GM18861 (cell line): ENCODE results near the gene PNPO.
"Not testable (repeated sequence)": the region's sequence is repeated elsewhere in the genome, so short reads cannot be mapped to it uniquely, and the experiment has no call there.

Experiments used
- ATAC-seq: cut with Tn5 transposase; IDR thresholded peaks from one replicate; pipeline ENCODE4 v1.9.1; 2021; ENCODE audit not compliant: unreplicated experiment

The PNPO gene

DNA sequence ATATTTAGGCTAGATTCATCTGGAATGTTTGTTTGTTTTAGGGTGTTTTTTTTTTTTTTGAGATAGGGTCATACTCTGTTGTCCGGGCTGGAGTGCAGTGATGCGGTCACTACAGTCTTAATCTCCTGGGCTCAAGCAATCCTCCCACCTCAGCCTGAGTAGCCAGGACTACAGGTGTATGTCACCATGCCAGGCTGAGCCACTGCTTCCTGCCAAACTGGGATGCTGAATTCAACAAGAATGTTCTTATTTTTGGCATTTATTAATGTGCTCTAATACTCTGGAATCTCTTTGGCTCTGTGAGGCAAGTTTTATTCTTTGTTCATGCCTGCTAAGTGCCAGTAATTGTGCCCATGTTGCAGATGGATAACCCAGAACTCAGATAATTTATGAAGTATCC, 23.8 kb upstream of the PNPO start:
- ATAC-seq, result no peak

DNA sequence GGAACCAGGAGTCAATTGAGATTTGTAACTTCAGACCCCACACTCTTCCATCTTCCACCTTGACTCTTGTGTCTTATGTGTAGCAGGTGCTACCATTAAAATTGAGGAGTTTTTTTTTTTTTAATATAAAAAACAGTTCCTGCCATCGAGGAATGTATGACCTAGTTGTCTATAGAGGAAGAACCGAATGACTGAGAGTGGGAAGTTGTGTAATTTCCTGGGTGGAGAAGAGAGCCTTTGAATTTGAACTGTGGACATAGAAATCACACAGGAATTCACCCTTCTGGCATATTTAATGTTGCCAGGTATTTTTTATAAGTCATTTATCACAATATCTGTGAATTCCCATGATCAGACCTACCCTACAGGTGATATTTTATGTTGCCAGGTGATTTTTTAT, 23.4 kb upstream of the PNPO start:
- no peak for ATAC-seq

DNA sequence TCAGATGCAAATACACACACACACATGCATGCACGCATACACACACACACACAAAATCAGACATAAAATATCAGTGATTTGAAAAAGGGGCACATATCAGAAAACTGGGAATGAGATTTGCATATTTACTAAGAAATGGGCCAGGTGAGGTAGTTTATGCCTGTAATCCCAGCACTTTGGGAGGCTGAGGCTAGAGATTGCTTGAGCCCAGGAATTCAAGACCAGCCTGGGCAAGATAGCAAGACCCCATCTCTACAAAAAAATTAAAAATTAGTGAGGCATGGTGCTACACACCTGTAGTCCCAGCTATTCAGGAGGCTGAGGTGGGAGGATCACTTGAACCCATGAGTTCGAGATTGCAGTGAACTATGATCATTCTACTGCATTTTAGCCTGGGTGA, 22.4 kb upstream of the PNPO start:
- ATAC-seq, result no peak

DNA sequence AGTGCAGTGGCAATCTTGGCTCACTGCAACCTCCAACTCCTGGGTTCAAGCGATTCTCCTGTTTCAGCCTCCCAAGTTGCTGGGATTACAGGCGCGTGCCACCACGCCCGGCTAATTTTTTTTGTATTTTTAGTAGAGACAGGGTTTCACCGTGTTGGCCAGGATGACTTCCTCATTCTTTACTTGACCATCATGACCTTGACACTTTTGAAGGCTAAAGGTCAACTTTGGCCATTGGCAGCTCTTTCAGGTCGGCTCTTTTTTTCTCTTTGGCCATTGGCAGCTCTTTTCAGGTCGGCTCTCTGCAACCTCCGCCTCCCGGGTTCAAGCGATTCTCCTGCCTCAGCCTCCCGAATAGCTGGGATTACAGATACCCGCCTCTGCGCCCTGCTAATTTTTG, 21.5 kb upstream of the PNPO start:
- not testable (repeated sequence) for ATAC-seq

DNA sequence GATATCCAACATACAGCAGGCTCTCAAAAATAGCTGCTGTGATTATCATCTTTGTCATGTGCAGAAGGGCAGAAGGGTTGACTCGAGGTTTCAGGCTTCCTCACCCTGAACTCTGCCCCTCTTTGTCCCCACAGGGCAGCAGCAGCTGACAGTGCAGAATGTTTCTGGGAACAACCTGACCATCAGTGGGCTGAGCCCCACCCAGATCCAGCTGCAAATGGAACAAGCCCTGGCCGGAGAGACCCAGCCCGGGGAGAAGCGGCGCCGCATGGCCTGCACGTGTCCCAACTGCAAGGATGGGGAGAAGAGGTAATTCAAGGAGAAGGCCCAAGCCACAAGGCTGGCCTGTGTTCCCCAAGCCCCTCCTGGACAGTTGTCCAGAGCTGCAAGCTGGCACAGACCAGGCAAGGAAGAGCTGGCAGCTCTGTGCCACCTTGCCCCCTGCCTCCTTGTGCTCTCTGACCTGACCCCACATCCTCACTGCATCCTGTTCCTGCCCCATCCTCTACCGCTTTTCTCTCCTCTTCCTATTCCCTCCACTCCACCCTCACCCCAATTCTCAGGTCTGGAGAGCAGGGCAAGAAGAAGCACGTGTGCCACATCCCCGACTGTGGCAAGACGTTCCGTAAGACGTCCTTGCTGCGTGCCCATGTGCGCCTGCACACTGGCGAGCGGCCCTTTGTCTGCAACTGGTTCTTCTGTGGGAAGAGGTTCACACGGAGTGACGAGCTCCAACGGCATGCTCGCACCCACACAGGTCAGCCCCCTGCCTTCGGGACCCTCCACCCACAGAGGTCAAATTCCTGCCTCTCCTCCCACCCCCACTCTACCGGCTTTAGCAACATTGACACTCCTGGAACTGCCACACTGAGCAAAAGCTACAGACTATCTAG, 16.3 kb upstream of the PNPO start:
- no peak for ATAC-seq

DNA sequence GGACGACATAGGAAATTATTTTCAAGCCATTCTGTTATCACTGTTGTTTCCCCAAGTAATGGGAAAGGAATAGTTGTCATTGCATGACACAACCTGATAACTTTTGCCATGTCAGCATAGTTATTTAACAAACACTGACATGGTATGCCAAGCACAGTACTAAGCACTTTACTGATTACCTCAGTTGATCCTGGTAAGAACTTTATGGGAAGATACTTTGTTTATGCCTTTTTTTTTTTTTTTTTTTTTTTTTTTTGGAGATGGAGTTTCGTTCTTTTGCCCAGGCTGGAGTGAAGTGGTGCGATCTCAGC, 15.7 kb upstream of the PNPO start:
- ATAC-seq, result no peak

DNA sequence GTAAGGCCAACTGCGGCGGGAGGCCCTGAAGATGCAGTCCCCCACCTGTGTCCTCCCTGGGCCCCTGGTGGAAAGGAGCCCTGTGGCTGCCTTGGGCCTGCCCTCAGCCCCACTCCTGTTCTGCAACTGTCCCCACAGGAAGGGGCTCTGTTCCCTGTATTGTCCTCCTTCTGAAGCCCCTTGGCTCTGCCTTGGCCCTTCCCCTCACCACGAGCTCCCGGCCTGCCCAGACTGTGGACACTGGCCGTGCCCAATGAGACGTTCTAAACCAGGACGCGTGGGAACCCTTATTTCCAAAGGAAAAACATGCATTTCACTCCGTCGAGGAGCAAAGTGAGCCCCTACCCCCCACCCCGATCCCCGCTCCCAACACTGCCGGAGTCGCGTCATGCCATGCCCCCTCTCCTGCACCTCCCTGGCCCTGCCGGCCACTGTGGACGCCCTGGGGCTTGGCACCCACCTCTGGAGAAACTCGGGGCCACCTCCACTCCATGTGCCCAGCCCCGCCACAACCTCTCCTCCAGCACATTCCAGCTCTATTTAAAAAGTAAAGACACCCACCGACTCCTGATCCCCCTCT, 13.5 kb upstream of the PNPO start:
- no peak for ATAC-seq

DNA sequence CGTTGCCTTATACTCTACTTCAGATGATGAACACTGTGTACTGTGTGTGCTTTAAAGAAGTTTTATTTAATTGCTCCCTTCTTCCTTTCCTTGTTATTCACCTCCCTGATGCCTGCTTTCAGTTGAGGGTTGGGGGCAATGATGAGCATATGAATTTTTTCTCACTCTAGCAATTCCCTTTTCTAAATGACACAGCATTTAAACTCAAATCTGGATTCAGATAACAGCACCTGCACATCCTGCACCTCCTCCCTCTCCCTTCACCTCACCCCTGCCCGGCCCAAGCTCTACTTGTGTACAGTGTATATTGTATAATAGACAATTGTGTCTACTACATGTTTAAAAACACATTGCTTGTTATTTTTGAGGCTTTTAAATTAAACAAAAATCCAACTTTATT, 13.0 kb upstream of the PNPO start:
- no peak for ATAC-seq

DNA sequence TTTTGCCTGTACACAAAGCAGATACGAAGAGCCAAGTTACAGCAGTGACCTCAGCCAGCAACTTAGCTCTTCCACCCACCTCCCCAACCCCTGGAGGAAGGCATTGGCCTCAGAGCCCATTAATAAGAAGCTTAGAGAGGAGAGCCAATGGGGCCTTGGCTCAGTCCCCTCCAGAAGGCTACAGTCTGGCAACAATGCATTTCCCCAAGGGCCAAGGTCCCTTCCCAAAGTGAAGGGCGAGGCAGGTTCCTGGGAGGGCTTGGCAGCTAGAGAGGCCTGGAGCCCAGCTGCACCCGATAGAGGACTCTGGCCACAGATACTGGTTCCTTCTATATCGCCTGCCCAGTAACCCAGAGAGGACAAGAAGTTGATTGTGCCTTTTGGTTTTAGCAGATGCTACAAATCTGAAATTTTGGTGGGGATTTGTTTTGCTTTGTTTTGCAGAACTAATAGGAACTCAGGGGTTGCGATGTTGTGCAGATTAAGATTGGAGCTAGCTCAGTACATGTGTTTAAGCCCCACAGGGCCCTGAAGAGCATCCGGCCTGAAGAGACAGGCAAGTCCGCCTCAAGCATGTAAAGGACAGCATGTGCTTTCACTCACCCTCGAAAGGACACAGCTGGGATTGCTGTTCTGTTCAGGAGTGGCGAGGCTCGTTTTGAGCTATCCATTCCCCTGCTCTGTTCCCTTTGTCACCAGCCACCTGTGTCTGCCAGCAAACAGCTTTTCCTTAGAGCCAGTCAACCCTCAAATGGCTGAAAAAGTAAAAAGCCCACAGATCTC, 12.0 kb upstream of the PNPO start:
- no peak for ATAC-seq

DNA sequence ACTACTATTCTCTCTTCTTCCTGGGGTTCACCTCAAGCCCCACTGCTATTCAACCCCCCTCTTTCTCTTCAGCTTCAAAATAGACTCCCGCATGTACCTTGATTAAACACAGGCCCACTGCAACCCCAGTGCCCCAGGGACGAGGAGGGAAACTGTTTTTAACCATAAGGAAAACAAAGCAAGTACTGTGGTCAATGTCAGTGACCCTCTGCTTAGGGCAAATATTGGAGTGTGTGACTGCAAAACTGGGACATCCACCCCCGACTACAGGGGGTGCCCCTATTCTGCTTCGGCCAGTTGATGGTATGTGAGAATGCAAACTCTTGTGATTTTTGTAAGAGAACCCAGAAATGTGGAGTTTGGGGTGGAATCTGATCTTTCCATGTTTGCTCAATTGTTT, 9.5 kb upstream of the PNPO start:
- no peak for ATAC-seq

DNA sequence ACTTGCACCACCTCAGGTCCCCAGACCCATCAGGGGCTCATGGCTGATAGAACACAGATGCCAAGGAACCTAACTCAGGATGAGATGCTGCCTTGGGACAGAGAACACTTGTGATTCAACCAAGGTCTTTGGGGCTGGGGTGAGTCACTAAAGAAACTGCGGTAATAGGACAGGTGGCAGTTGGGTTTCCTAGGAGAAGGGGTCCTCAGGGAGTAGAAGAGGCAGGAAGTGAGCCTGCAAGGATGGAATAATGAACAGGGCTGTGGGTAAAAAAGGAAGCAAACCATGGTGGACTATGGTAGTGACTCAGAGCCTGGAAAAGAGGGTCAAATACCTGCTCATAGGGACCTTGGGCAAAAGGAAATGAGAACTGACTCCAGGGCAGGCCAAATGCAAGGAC, 6.5 kb upstream of the PNPO start:
- no peak for ATAC-seq

DNA sequence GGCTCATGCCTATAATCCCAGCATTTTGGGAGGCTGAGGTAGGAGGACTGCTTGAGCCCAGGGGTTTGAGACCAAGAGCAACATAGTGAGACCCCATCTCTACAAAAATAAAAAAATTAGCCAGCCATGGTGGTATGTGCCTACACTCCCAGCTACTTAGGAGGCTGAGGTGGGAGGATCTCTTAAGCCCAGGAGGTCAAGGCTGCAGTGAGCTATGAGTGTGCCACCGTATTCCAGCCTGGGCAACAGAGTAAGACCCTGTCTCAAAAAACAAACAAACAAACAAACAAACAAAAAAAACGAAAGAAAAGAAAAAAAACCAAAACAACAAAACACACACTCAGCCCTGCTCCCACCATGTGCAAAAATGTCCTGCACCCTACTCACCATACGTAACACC, 5.9 kb upstream of the PNPO start:
- not testable (repeated sequence) for ATAC-seq

DNA sequence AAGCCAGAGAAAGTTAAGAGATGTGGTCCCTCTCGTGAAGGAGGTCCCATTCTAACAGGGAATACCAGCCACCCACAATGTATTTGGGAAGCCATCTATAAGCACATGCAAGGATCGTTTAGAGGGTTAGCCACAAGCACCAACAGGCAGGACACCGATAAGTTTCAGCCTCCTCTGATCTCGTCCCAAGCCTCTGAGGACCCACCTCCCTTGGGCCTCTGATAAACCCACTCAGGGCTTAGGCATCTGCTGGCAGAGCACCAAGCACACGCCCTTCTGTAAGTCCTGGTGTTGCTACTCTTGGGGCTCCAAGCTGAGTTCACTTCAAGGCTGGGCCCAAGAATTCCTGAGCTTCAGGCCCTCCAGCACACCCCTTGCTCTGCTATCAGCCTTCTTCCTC, 5.4 kb upstream of the PNPO start:
- no peak for ATAC-seq

DNA sequence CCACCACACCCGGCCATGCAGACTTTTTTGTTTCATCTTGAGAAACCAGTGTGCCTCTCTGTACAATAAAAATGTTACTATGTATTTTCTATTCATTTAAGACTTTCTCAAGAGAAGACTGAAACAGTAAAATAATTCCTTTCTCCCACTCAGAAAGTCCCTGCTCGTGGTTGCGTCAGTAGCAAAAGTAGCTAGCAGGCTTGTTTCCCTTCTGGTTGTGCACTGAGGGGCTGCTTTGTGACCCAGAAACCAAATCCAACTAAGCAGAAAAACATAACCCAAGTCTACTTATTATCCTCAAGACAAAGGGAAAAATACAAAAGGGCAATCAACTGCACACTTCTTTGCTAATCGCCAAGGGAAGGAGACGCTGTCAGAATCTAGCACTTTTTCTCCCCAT, 3.4 kb upstream of the PNPO start:
- no peak for ATAC-seq

DNA sequence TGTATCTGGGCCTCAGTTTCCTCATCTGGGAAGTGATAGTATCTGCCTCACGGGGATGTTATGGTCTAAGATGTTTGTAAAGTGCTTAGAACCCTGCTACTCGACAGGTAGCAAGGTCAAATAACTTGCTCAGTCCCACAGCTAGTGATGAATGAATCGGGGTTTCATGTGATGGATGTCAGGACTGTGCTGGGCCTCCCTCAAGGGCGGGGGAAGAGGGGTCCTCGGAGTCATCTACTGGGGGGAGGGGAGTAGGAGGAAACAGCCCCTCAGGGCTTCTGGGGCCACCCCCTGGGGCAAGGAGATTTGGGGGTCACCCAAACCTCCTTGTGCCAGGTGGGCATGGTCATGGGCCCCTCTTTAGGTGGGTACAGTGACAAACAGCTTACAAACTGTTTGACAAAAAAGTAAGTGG, 732 bp downstream of the PNPO start:
- no peak for ATAC-seq

DNA sequence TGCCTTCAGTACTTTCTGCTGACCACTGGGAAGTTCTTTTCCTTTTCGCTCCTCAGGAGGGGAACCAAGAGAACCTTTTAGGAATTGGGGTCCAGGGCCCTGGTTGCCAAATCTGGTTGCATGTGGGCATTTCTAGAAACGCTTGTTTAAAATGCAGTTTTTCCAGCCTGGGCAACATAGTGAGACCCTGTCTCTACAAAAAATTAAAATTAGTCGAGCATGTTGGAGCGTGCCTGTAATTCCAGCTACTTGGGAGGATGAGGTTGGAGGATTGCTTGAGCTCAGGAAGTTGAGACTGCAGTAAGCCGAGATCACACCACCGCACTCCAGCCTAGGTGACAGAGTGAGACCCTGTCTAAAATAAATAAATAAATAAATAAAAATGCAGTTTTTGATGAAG, 1.2 kb downstream of the PNPO start:
- ATAC-seq, result no peak

DNA sequence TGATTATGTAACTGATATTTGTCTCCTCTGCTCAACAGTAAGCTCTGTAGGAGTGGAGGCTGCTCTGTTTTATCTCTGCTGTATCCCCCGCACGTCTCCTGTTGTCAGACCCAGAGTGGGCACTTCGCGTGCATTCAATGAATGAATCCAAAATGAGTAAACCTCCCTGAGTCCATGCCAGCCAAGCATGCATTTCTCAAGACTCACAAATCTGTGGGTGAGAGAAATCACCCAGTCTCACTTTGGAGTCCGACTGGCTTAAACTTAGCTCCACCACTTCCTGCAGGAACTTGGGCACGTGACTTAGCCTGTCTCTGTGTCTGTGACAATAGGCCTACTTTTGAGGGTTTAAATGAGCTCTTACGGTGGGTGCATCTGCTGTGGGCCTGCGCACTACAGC, 3.7 kb downstream of the PNPO start:
- no peak for ATAC-seq

DNA sequence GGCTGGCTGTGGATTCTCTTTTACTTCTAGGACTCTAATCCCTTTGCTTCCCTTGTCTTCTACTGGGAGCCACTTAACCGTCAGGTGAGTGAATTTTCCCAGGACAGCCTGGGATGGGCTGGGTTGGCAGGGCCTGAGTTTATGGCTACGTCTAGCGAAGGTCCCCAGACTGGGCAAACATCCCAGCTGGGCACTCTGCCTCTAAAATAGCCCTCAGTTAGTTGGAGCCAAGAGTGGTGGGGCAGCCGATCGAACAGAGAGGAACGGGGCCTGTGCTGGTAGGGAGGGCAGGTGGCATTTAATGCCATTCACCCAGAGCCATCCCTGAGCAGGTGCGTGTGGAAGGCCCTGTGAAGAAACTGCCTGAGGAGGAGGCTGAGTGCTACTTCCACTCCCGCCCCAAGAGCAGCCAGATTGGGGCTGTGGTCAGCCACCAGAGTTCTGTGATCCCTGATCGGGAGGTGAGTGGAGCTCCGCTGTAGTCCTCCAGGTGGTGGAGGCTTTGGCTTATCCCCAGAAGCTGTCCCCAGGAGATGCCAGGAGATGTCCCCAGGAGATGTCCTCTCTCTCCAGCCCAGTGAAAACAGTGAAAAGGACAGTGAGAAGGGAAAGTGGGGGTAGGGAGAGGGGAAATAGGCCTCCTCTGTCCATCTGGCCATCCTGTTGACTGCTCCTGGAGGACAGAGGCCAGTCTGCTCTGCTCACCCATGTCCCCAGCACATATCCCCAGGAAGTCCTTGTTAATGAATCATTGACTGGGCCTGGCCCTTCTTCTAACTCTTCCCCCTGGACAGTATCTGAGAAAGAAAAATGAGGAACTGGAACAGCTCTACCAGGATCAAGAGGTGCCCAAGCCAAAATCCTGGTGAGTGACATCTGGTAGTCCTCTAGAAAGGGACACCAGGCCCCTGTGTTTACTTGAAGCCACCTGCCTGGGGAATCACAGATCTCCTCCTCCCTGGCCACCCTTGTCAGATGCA, 4.4 kb downstream of the PNPO start:
- ATAC-seq, result no peak

DNA sequence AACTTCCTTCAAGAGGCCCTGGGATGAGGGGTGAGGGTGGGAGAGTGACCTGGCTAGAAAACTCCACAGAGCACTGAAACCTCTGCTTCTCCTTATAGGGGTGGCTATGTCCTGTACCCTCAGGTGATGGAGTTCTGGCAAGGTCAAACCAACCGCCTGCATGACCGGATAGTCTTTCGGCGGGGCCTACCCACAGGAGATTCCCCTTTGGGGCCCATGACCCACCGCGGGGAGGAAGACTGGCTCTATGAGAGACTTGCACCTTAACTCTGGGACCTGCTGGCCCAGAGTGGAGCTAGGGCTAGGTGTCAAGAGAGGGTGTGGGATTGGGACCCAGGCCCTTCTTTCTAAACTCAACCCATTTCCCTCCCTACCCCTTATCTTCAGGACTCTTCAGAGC, 5.1 kb downstream of the PNPO start:
- no peak for ATAC-seq

DNA sequence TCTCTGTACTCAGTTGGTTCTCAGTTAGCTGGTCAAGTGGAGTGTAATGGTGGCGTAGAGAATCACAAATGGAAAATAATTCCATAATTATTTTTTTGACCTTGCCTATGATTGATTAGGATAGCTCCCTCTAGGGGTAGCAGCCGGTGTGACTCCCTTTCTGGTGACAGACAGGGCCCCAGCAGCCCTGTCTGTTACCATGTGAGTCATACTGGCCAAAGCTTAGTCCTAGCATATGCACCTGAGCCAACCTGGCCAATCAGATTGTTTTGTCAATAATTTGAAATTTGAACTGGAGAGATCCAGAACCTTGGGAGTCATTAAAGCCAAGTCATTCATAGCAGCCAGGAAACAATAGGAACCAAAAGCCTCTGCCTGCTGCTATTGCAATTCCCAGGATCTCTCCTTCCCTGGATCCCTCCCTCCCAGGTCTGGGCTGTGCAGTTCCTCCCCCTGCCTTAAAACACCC, 5.6 kb downstream of the PNPO start:
- no peak for ATAC-seq

DNA sequence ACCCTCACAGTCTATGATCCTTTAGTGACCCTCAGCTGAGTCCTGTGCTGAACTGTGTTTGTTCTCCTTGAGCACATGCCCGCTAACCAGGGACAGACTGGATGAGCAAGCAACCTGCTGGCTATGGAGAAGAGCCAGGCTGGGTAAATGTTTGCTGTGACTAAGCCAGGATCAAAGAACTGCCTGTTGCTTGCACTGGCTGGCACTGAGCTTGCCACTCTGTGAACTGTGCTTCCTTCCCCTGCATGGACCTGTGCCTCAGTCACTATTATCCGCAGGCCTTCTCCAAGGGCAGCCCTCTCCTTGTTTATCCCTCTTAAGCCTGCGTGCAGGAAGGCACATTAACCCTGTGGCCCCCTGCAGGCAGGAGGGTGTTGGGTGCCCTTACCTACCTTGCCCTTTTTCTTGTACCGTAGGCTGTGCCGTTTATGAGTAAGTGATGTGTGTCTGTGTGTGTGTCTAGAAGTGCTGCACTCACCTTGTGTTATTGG, 7.4 kb downstream of the PNPO start:
- ATAC-seq, result no peak
